BJ (cell line): ENCODE results near the gene DNM2. TPM values are rescaled to one million over a fixed set of nuclear protein-coding genes. Genes with fewer than 3 reads are reported as not detected.

Source experiments
- CTCF ChIA-PET: fragments of 350-600 bp; formaldehyde crosslinking; extraction: SDS; loops from one replicate; lab custom pipeline; 2021; ENCODE audit warnings: antibody characterized with exemption, inconsistent platforms; lab: Yijun Ruan, JAX
- POLR2A ChIA-PET: fragments of 300-600 bp; sonication (Branson Sonifier 250); formaldehyde crosslinking; extraction: SDS; loops from one replicate; lab custom pipeline; 2021; ENCODE audit warnings: antibody characterized with exemption; lab: Charles Lee
- DNase-seq: peaks from one replicate; pipeline ENCODE4 v3.0.0-alpha.2; 2011; ENCODE audit warnings: low read depth
- H3K27me3 ChIP-seq: 2 replicates; pipeline ENCODE4 v1.6.0; 2011; ENCODE audit warnings: low read length; ENCODE audit not compliant: control insufficient read depth, insufficient read depth
- H3K36me3 ChIP-seq: 2 replicates; pipeline ENCODE4 v1.5.1; 2011; ENCODE audit warnings: low read length; ENCODE audit not compliant: control insufficient read depth, insufficient read depth
- H3K4me3 ChIP-seq: 2 replicates; pipeline ENCODE4 v1.5.1; 2011; ENCODE audit warnings: low read depth, mild to moderate bottlenecking, control low read depth, low read length
- polyA plus RNA-seq: library from polyadenylated mRNA; depleted of rRNA; stranded (reverse); fragments of >200 nt; gene quantifications from 2 replicates; pipeline ENCODE4 v1.2.3, GENCODE V29; 2011
- TF ChIP-seq, protein P1 (sequence below): IDR thresholded peaks from 2 replicates; pipeline ENCODE4 v1.5.1; 2011; ENCODE audit warnings: low read depth, mild to moderate bottlenecking, control low read depth, inconsistent platforms, low read length, moderate library complexity; ENCODE audit not compliant: insufficient read depth

Gene DNM2
- polyA plus RNA-seq, 1 experiment = 64.2 TPM

DNA sequence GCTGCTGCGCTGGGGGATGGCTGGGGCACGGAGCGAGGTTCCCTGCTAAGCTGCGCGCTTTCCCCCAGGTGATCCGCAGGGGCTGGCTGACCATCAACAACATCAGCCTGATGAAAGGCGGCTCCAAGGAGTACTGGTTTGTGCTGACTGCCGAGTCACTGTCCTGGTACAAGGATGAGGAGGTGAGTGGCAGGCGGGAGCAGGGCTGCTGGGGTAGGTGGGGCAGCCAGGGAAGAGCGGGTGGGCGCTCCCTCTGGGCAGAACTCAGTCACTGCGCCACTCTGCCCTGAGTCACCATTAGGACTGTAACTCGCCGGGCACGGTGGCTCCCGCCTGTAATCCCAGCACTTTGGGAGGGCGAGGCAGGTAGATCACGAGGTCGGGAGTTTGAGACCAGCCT is 94.3 kb downstream of the DNM2 start:
- DNase-seq = no peak
- H3K4me3 ChIP-seq = no peak overlapping the region
- ChIA-PET CTCF (interaction anchor here (1.0 to 1.6 kb wide), 2 partner anchors 24 to 95 kb away, joined by 3 read pairs; partner anchors contain the start of gene TMED1), POLR2A (interaction anchor here (0.7 kb wide), 1 partner anchor 124 kb away, joined by 6 read pairs; no protein-coding TSS in a partner anchor)
- TF ChIP-seq, protein P1, sequence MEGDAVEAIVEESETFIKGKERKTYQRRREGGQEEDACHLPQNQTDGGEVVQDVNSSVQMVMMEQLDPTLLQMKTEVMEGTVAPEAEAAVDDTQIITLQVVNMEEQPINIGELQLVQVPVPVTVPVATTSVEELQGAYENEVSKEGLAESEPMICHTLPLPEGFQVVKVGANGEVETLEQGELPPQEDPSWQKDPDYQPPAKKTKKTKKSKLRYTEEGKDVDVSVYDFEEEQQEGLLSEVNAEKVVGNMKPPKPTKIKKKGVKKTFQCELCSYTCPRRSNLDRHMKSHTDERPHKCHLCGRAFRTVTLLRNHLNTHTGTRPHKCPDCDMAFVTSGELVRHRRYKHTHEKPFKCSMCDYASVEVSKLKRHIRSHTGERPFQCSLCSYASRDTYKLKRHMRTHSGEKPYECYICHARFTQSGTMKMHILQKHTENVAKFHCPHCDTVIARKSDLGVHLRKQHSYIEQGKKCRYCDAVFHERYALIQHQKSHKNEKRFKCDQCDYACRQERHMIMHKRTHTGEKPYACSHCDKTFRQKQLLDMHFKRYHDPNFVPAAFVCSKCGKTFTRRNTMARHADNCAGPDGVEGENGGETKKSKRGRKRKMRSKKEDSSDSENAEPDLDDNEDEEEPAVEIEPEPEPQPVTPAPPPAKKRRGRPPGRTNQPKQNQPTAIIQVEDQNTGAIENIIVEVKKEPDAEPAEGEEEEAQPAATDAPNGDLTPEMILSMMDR = no peak
- H3K27me3 ChIP-seq = no peaks in the 10 kb centered on the region
- H3K36me3 ChIP-seq = peaks cover 29% of the 10 kb centered on the region

DNA sequence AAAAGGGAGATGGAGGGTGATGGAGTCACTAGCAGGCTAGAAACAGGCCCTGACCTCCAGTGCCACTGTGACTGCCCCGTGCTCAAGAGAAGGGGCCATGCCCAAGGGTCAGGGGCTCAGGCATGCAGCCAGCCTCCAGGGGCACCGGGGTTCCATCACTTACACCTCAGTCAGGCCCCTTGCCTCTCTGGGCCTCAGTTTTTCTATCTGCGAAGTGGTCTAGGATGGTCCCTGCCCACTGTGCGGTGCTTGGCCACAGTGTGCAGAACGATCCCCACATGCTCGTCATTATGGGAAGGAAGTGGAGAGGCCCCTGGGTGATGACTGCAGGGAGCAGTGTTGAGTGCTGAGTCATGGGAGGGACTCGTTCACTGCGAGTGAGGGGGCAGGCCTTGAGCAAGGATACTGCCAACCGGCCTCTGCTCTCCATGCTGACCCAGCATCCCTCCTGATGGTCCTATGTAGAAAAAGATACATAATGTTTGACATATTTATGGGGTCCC is 95.1 kb downstream of the DNM2 start:
- no peaks in the 10 kb centered on the region for H3K27me3 ChIP-seq
- CTCF ChIA-PET = interaction anchor here (1.6 kb wide), 1 partner anchor 96 kb away, joined by 3 read pairs; no protein-coding TSS in a partner anchor
- TF ChIP-seq, protein P1 = 0 out of 2 replicates have a peak, but pooled peaks have one; percentile 14
- H3K4me3 ChIP-seq = no peak overlapping the region
- POLR2A ChIA-PET = no interaction called here
- H3K36me3 ChIP-seq = peaks cover 29% of the 10 kb centered on the region
- peak; percentile 82 for DNase-seq

DNA sequence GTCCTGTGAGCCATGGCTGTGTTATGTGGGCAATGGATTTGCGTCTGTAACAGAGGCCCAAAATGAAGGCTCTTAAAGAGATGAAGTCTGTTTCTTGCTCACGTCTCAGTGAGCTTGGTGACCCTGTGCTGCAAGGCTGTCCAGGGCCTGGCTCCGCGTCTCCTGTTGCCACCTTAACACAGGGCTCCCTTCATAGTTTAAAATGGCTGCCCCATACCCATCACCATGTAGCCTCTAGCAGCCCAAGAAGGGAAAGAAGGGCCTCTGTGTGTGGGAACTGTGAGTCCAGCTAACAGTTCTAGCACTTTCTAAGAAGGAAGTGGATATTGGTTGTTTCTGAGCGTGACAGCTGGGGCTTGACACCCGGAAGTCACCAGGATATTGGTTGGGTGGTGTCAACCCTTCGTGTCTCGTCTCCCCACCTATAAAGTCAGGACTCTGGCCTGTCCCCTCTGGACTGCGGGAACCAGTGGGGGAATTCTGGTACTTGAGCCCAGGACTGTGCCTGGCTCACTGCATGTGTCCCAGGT is 97.2 kb downstream of the DNM2 start:
- ChIA-PET POLR2A (interaction anchor here (0.6 to 0.7 kb wide), 2 partner anchors 45 to 70 kb away, joined by 3 to 4 read pairs; no protein-coding TSS in a partner anchor), CTCF (interaction anchor here (0.8 to 1.2 kb wide), 2 partner anchors 49 to 57 kb away, joined by 3 to 4 read pairs; no protein-coding TSS in a partner anchor)
- Histone ChIP-seq H3K27me3 (no peaks in the 10 kb centered on the region), H3K36me3 (peaks cover 32% of the 10 kb centered on the region), H3K4me3 (peak overlapping the region; percentile 72)
- no peak for DNase-seq
- TF ChIP-seq, protein P1 = no peak

DNA sequence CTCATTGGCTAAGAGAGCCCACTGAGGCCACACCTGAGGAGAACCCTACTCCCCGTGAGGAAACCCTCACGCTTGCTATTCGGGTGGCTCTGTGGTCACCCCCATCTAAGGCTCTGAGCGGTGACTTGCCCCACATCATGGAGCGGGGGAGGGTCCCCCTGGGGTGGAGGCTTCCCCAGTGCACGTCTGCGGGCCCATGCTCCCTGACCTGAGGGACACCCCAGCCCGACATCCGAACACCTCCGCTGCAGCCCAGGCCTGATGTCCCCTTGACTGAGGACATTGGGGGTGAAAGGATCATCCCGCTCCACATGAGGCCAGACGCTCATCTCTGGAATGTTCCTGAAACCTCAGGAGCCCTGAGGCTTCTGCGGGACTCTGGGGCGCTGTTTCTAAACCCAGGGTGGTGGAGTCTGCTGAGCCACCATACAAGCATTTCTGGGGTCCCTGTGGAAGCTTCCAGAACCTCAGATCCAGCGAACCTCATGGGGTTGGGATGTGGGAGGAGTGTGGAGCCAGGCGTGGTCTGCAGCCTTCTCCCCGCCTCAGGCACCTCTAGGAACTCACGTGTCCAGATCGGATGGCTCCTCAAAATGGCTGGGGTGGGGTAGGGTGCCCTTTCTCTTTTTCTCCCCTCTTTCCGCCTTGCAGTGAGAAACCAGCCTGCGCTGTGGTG is 98.2 kb downstream of the DNM2 start:
- peaks cover 39% of the 10 kb centered on the region for H3K36me3 ChIP-seq
- CTCF ChIA-PET = no interaction called here
- TF ChIP-seq, protein P1 = no peak
- DNase-seq = no peak
- H3K27me3 ChIP-seq = no peaks in the 10 kb centered on the region
- H3K4me3 ChIP-seq = peak overlapping the region; percentile 72
- POLR2A ChIA-PET = no interaction called here

DNA sequence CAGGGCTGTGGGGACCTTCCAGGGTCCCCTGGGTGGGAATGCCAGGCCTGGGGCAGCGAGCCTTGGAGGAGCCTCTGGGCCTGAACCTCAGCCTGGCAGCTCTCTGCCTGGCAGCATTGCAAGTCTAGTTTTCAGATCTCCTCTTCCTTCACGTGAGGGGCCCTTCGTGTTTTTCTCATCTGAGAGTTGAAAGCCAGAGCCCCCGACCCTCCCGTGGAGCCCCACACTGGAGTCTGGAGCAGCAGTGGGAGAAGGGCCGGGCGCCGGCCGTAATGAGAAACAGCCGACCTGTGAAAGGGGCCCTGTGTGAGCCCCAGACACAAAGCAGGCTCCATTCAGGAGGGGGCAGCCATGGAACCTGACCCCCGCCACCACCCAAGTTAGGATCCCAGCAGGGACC is 98.8 kb downstream of the DNM2 start:
- ChIA-PET POLR2A (no interaction called here), CTCF (no interaction called here)
- DNase-seq = no peak
- Histone ChIP-seq H3K4me3 (peak overlapping the region; percentile 72), H3K36me3 (peaks cover 34% of the 10 kb centered on the region), H3K27me3 (no peaks in the 10 kb centered on the region)
- TF ChIP-seq, protein P1 = no peak
